ENCODE results near the gene XPO6.

The XPO6 gene

DNA sequence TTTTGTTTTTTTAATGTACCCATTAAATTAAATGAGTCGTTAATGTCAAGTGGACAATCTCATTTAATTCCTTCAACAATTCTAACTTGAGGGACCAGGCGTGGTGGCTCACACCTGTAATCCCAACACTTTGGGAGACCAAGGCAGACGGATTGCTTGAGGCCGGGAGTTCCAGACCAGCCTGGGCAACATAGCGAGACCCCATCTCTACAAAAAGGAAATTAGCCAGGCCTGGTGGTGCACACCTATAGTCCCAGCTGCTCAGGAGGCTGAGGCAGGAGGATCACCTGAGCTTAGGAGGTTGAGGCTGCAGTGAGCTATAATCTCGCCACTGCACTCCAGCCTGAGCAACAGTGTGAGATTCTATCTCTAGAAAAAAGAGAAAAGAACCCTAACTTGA lies 127.6 kb downstream of the XPO6 start:
- TF ChIP-seq, protein P1, sequence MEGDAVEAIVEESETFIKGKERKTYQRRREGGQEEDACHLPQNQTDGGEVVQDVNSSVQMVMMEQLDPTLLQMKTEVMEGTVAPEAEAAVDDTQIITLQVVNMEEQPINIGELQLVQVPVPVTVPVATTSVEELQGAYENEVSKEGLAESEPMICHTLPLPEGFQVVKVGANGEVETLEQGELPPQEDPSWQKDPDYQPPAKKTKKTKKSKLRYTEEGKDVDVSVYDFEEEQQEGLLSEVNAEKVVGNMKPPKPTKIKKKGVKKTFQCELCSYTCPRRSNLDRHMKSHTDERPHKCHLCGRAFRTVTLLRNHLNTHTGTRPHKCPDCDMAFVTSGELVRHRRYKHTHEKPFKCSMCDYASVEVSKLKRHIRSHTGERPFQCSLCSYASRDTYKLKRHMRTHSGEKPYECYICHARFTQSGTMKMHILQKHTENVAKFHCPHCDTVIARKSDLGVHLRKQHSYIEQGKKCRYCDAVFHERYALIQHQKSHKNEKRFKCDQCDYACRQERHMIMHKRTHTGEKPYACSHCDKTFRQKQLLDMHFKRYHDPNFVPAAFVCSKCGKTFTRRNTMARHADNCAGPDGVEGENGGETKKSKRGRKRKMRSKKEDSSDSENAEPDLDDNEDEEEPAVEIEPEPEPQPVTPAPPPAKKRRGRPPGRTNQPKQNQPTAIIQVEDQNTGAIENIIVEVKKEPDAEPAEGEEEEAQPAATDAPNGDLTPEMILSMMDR (IDR thresholded peaks at IDR 0.05; ENCODE audit: low read depth, low read length, missing control alignments) = no peak

DNA sequence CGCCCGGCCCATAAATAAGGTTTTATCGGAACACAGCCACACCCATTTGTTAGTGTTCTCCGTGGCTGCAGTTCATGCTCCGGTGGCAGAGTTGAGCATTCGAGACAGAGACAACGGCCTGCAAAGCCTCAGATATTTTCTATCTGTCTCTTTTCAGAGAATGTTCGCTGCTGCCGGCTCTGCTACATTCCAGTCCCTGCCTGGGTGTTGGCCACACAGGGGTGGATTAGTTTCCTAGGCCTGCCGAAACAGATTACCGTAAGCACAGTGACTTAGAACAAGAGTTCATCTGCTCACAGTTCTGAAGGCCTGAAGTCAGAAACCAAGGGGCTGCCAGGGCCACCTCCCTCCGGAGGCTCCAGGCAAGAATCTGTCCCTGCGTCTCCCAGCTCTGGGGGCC lies 129.1 kb downstream of the XPO6 start:
- TF ChIP-seq, protein P1 (IDR thresholded peaks at IDR 0.05; ENCODE audit: low read depth, low read length, missing control alignments) = no peak
- no peak for DNase-seq (ENCODE audit: extremely low read depth, low read depth)
- no peak overlapping the region for H3K4me3 ChIP-seq (replicated peaks; ENCODE audit: low read depth, low read length)

More for the DNA sequence above, 127.6 kb downstream of the XPO6 start:
- H3K4me3 ChIP-seq (replicated peaks; ENCODE audit: low read depth, low read length) = no peak overlapping the region
- DNase-seq (ENCODE audit: extremely low read depth, low read depth) = no peak

DNA sequence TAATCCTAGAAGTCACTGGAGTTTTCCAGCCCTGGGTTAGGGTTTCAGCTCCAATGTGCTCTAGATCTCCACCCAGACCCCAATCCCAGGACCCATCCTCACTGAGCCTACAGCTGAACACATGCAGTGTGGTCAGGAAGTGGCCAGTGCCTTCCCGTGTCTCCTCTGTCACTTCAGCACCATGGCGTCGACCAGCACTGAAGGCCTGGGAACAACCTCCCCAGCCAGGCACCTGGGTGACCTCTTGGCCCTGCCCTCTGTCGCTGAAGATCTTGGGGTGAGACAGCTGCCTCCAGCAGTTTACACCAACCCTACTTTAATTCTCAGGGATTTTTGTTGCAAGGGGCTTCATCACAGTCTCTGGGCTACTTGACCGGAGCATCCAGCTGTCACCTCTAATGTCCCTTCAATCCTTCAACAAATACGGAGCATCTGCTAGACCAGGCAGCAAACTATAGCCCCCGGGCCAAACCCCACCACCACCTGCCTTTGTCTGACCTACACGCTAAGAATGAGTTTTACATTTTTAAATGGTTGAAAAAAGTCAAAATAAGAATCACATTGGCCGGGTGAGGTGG lies 130.3 kb downstream of the XPO6 start:
- TF ChIP-seq, protein P1 (IDR thresholded peaks at IDR 0.05; ENCODE audit: low read depth, low read length, missing control alignments) = no peak
- DNase-seq (ENCODE audit: extremely low read depth, low read depth) = no peak
- no peak overlapping the region for H3K4me3 ChIP-seq (replicated peaks; ENCODE audit: low read depth, low read length)

DNA sequence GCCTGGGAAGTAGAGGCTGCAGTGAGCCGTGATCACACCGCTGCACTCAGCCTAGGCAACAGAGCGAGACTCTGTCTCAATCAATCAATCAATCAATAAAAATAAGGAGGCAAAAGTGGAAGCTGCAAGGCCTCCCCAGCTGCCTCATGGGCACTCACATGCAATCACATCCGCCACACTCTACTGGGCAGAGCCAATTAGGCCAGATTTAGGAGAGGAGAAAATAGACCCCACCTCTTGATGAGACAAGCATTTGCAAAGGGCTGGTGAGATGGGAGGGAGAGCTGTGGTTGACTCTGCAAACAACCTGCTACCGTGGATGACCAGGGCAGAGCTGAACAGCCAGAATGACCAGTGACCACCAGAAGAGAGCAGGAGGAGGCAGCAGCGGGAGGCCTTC lies 133.5 kb downstream of the XPO6 start:
- DNase-seq (ENCODE audit: extremely low read depth, low read depth) = no peak
- no peak overlapping the region for H3K4me3 ChIP-seq (replicated peaks; ENCODE audit: low read depth, low read length)
- TF ChIP-seq, protein P1 (IDR thresholded peaks at IDR 0.05; ENCODE audit: low read depth, low read length, missing control alignments) = no peak

DNA sequence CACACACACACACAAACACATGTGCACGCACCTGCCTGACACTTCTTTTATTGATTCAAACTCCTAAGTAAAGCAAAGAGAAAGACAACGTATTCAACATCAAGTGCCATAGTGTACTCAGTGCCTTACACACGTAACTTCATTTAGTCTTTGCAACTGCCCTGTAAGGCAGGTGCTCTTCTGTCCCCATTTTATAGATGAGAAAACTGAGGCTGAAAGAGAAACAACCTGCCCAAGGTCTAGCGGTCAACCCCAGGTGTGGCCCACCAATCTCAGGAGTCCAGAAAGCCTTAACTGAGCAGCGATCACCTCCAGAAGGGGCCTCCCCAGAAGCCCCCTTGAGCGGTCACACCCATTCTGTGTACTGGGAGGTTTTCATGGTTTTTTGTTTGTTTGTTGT lies 137.9 kb downstream of the XPO6 start:
- TF ChIP-seq, protein P1 (IDR thresholded peaks at IDR 0.05; ENCODE audit: low read depth, low read length, missing control alignments) = no peak
- DNase-seq (ENCODE audit: extremely low read depth, low read depth) = no peak
- no peak overlapping the region for H3K4me3 ChIP-seq (replicated peaks; ENCODE audit: low read depth, low read length)

DNA sequence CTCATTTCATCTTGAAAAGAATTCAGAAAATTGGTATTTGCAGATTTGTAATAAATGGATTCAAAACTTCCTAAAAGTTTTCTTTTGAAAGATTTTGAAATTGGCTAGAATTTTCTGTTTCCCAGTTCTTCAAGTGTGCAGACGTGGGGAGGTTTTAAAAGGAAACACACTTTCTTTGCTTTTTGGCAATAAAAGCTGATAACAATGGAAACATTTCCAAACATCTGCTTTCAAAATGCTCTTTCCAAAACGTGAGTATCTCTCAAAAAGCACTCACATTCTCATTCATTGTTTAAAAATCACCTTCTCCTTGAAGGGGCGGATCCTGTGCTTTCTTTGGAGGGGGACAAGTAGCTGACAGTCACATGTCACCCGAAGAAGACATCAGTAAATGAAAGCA lies 139.7 kb downstream of the XPO6 start:
- DNase-seq (ENCODE audit: extremely low read depth, low read depth) = no peak
- no peak overlapping the region for H3K4me3 ChIP-seq (replicated peaks; ENCODE audit: low read depth, low read length)
- TF ChIP-seq, protein P1 (IDR thresholded peaks at IDR 0.05; ENCODE audit: low read depth, low read length, missing control alignments) = no peak
